GM21515 (cell line): Measurements from ENCODE around the gene ANKMY1.
"Not testable (repeated sequence)": the region's sequence is repeated elsewhere in the genome, so short reads cannot be mapped to it uniquely, and the experiment has no call there.

Experiments
- ATAC-seq: cut with Tn5 transposase; IDR thresholded peaks from one replicate; pipeline ENCODE4 v1.9.1; 2021; ENCODE audit not compliant: unreplicated experiment

The ANKMY1 gene

DNA sequence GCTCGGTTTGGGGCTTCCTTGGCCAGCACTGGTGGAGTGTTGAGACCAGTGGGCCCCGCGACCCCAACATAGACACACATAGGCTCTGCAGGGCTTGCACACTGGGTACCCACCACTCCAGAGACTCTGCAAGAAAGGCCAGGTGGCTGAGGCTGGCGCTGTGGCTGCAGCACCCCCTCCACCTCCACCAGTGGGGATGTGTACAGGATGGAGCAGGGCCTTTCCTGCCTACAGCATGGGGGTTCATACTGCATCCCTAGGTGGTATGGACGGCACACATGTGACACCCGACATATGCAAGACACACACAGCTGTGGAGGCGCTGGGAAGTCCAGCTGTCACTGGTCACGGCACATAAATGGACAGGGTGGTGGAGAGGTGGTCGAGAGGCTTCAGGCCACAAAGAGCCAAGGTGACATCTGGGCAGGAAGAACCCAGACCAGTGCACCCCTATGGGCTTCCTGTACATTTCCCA, 11.8 kb upstream of the ANKMY1 start:
- ATAC-seq = no peak

DNA sequence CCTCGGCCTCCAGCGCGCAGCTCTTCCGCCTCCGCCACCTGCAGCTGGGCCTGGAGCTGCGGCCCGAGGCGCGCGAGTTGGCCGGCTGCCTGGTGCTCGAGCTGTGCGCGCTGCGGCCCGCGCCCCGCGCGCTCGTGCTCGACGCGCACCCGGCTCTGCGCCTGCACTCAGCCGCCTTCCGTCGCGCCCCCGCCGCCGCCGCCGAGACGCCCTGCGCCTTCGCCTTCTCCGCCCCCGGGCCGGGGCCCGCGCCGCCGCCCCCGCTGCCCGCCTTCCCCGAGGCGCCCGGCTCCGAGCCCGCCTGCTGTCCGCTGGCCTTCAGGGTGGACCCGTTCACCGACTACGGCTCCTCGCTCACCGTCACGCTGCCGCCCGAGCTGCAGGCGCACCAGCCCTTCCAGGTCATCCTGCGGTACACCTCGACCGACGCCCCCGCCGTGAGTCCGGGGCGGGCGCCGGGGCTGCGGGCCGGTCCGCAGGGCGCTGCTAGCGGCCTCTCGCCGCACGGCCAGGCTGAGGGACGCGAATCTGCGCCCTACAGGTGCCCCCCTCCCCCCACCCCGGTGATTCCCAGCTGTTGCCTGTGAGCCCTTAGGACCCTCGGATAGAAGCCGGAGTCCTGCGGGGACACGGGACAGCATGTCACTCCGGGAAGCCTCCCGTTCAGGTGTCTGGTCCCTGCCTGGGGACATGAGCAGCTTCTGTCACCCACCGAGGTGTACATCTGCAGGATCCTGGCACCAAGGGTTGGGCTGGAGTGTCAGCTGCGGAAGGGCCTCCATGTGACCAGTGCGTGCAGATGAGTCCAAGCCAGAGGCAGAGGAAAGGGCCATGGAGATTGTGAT, 11.1 kb upstream of the ANKMY1 start:
- peak; percentile 5 for ATAC-seq

DNA sequence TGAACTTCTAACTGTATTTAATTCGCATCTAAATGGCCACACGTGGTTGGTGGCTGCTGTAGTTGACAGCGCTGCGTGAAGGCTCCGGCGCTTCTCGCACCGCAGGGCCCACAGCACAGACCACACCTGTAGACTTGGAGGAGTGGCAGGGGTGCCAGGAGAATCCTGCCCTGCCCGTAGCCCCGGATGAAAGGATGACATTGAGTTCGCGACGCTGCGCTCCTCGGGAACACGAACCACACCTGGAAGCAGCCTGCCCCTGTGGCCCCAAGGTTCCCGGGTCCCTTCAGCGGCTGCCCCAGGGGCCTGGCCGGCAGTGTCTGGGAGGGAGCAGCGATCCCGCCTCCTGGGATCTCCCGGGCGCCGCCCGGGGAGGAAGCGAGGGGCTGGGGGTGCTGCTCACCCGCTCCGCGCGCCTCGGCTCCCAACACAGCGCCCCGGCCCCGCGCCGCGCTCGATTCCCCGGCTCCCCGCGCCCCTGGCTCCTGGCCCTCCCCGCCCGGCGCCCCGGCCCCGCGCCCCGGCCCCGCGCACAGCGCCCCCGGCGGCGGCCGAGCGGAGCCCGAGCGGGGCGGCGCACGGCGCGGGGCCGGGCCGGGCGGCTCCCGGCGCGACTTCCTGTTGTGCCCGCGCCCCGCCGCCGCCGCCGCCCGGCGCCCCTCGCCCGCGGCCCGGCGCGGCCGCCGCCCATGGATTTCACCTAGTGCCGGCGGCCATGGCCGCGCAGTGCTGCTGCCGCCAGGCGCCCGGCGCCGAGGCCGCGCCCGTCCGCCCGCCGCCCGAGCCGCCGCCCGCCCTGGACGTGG, 10.3 kb upstream of the ANKMY1 start, which contains the start of gene RNPEPL1:
Gene RNPEPL1 (plus strand): TSS at position 613 of the 806 bp plus-strand sequence. CDS start 103 bp downstream, at position 716.
- ATAC-seq = peak; percentile 27

DNA sequence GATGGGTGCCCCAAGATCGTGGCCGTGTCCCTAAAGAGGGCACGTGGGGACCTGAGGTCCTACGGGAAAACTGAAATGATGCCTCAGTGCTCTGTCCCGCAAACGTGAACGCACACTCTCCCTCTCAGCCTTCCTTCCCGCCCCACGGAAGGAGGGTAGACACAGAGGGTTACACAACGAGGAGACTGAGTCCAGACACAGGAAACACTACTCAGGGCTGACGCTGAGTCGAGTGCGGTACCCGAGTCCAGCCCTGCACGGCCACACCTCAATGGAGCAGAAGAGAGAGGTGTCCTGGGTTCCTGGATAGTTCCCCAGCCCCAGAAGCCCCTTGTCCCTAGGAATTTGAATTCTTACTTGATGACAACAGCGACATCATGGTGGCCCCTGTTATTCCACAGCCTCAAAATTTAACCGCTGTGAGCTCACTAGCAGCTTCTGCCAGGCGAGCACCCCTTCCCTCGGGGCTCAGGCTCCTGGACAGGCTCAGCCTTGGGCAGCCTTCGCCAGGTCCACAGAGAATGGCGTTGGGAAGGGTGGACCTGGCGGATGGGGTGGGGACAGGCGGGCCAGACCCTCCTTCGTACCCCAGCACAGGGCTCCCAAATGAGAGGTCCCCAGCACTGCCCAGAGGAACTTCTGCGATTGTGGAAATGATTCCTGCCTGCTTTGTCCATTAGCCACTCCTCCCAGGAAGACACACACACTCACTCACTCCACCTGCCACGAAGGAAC, 9.5 kb upstream of the ANKMY1 start:
- no peak for ATAC-seq

DNA sequence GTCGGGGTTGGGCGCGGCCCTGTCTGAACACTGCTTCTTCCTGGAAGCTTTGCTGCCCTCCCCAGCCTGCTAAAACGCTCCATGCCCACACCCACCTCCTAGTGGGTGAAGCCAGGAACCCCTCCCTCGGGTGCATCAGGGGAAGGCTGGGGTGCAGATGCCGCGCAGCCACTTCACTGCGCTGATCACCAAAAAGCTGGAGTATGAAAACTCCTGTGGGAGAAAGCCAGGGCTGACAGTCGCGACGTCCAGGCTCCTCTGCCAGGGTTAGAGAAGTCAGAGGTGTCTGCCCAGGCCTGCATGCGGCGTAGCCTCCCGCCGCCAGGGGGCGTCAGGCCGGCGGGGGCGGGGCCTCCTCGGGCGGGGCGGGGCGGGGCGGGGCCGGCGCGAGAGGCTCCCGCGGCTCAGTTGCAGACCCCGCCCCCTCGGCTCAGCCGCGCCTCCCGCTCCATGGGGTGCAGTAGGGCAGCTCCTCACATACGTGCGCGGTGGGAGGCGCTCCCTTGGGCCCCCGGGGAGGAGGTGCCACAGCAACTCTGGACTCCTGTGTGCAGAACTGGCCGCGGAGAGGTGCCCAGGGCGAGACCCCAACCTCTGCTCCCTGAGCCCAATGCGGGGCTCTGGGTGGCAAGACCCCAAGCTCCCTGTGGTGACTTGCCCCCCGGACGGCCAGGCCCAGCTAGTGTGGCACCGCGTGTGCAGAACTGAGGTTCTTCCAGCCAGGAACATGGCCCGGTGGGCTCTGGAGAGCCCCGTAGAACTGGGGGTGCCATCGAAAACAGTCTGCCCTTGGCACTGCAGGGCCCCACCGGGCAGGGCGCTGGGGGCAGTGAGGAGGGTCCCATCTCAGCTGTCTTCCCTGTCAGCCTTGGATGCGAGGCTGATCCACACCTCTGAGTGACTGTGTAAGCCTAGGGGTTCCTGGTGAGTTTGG, 8.7 kb upstream of the ANKMY1 start:
- peak; percentile 44 for ATAC-seq

DNA sequence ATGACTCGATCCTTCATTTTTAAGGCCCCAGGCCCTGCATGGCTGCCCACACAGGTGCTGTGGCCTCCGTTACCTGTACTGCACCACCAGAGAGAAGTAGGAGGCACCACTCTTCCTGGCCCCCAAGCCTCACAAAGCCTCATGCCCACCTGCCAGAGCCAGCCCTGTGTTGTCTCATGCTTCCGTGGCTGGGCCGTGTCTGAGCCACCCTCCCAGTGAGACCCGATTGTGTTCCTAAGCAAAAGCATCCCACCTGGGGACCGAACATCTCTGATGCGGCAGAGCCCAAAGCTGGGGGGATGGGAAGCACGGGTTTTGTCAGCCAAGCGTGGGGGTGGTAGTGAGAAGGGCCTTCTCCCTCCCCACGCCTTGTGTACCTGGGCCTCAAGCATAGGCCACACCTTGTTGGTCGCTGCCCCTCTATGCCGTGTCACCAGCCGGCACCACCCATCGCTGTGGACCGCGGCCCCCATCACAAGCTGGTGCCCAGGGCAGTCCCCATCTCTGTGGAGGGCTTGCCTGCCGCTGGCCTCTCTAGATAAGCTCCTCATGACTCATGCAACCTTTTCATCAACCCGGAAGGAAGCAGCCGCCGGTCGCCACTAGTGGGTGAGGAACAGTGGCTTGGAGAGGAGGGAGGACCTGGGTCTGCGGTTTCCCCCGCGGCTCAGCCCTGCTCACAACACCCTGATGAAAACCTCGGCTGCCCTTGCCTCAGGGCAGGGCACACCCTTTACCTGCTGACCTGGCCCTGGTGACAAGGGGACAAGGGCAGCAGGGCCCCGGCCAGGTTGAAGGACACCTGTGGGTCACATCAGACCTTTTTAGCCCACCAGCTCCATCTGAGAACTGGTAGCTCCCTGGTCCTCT, 7.8 kb upstream of the ANKMY1 start:
- peak; percentile 29 for ATAC-seq

DNA sequence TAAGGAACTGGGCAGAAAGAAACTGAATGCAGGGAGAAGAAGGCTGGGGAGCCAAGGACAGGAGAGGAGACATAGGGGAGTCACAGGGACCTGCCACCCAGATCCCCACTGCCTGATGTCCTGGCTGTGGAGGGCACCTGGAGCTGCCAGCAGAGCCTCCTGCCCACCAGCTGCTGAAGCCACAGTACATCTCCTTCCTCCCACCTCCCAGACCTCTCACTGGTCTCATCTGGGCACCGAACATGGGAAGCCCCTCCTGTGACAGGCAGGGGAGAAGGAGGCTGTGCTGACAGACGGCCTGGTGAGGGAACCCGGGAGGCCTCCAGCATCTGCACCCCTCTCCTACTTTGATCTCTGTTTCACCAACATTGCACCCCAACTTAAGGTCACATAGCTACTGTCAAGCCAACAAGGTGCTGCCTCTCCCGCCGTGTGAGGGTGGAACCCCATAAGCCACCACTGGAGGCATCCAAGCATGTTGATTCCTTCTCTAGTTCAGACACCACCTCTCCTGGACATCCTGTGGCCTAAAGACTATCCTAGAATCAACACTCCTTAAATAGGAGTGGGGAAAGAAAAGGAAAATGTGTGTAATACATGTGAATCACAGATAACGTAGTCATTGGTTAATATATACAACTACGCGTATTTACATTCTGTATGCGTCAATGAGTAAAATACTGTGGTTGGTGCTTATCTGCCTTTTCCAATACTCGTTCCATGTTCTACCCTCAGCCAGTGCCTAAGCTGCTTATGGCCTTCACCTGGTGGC, 7.0 kb upstream of the ANKMY1 start:
- no peak for ATAC-seq

DNA sequence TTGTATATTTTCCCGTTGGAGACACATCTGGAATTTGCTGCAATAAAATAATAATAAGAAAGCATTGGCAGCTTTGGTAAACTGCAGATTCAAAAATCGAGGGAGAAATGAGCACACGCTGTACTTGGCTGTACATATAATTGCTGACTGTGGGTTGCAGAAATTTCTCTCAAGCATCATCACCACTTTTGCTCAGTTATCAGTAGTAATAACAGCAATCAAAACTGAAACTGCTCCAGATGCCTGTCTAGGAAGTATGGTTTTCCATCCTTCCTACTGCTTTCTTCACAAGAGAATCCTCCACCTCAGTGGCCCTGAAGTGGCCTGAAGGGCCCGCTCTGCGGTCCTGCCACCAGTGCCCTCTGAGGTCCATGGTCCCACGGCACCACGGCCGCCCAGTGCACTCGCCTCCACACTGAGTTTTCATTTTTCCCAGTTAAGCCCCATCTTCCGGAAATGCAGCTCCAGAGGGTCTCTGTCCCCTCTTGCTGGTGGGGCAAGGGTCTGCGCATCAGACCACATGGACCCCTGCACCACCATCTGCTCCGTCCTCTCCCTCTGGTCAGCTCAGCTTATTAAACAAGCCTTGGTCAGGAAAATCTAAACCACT, 6.3 kb upstream of the ANKMY1 start:
- no peak for ATAC-seq

DNA sequence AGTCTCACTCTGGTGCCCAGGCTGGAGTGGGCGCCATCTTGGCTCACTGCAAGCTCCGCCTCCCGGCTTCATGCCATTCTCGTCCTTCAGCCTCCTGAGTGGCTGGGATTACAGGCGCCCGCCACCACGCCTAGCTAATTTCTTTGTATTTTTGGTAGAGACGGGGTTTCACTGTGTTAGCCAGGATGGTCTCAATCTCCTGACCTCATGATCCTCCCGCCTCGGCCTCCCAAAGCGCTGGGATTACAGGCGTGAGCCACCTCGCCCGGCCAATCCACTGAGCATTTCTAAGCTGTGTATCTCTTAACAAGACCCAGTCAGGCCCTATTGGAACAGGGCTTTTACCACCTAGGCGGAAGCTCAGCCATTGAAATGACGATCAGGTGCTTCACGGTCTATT, 5.4 kb upstream of the ANKMY1 start:
- ATAC-seq = not testable (repeated sequence)

DNA sequence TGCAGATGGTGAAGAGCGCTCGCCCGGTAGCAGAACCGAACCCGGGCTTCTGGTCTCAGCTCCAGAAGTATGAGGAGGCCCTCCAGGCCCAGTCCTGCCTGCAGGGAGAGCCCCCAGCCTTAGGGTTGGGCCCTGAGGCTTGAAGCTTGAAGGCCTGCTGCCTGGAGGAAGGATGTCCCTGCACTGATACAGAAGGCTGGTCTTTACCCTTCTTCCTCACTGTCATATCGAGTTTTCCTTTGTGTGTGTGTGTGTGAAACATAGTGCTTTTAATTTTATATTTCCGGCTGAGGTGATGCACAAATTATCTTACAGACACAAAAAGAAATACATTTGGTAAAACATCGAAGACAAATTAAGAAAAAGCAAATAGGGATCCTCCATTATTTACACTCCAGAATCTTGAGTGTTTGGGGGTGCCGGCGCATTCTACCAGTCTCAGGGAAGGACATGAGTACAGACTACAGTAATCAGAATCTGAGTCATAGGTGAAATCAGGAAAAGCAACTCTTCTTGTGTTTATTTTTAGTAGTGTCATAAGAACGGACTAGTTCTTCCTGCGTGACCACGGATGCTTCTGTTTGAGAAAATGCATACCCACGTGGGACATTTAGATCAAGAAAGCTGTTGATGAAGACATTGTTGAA, 3.7 kb upstream of the ANKMY1 start:
- peak; percentile 4 for ATAC-seq

DNA sequence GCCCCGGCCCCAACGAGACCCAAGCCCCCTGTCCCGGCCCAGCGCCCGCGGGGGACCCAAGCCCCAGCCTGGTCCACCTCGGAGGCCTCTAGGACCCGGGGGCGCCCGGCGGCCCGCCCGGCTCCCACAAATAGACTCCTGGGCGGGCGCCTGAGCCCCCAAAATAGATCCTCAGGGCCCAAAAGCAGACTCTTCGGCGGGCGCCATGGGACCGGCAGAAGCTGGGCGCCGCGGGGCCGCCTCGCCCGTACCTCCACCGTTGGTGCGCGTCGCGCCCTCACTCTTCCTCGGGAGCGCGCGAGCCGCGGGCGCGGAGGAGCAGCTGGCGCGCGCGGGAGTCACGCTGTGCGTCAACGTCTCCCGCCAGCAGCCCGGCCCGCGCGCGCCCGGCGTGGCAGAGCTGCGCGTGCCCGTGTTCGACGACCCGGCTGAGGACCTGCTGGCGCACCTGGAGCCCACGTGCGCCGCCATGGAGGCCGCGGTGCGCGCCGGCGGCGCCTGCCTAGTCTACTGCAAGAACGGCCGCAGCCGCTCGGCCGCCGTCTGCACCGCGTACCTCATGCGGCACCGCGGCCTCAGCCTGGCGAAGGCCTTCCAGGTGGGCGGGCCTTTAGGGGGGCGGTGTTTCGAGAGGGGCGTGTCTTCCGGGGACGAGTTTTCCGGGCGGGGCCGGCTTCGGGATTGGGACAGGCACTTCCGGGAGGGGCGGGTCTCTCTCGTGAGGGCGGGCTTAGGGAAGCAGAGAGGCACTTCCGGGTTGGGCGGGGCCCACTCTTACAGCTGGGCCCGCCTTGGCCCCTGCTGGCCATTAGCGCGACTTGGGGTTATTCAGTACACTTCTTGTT, 2.9 kb upstream of the ANKMY1 start:
- ATAC-seq = peak; percentile 54

DNA sequence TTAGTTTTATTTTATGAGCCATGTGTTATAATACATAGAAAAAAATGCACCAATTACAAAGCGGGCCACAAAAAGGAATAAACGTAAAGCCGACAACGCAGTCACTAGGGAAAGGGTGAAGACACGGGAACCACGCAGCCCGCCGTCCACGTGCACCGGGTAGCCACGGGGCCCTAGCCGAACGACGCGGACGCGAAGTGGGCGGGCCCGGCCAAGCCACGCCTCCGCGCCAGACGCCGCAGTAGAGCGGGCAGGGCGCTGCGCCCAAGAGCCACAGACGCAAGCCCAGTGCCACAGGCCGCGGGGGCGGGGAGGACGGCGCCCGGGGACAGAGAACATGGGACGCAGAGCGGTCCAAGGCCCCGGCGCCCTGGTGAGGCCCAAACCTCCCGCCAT, 2.3 kb upstream of the ANKMY1 start, which contains the start of gene DUSP28:
Gene DUSP28 (plus strand): TSS at position 274 of the 396 bp plus-strand sequence. CDS start 328 bp downstream, outside the sequence.
- ATAC-seq = peak; percentile 48

DNA sequence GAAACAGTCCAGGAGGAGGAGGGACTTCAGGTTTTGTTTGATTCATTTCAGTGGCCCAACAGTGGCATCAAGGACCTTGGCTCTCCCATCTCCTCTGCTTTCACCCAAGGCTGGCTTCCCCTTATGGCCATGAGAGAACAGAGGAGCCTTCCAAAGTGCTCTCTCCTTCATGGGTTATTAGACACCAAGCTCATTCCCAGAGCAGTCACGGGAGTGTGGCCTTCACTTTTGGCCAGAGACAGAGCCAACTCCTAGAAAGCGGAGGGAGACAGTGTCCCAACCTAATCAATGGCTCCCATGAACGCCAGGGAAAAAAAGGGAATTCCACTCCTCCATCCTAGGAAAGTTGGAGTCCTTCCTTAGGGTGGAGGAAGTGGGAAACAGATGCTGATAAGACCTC, 1.5 kb upstream of the ANKMY1 start:
- ATAC-seq = no peak

DNA sequence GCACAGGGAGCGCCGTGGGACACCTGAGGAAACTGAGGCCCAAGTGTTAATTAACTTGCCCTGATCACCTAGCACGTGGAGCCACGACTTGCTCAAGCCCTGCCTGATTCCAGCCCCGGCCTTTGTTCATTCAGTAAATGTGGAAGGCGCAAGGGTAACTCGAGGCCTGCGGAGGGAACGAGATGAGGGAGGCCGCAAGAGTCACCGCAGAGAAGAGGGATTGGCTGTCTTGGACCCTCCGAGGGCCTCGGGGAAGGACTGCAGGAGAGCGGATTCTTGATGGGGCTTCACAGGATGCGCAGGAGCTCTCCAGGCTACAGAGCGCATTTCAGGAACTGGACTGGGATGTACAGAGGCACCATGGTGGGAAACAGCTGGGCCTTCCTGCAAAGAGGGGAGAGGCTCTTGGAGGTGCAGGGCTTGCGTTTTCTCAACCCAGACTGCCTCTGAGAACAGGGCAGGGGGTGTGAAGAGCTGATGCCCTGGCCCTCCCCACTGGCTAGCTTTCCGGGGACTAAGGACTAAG, 511 bp upstream of the ANKMY1 start:
- no peak for ATAC-seq

DNA sequence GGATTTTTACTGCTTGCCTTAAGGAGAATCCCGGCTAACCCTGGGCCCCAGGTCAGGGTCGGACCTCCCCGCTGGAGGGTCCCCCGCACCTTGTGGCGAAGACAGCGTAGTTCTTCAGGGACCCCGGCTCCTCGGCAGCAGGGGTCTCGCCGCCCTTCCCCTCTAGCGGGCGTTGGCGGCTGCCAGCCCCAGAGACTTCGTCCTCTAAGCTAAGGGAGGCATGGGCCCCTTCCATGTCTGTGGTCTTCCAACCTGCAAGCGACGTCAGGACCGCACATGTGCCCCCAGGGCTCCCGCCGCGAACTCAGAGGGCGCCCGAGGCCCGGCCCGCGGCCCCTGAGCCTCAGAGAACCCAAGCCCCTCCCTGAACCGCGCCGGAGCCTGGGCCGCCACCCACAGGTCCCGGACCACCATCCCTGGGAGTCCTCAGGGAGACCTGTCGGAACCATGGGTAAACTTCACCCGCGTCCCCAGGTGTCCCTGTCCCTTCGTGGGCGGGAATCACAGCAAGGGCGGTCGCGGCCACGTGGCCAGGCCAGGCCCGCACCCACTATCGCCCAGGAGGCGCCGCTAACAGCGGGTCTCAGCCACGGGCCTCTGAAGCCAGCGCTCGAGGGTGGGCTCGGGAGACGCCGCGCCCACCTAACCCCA, 562 bp downstream of the ANKMY1 start:
- ATAC-seq = no peak
